OCI-LY7 (cell line): ENCODE results near the gene SH3RF3.

Experiments used
- CTCF ChIP-seq: fragments of 200-600 bp; sonication (generic); conservative IDR thresholded peaks from 2 replicates; pipeline ENCODE4 v1.5.1; 2014; ENCODE audit warnings: mild to moderate bottlenecking, antibody characterized with exemption, low read length, moderate library complexity, mixed read lengths
- EZH2phosphoT487 ChIP-seq: fragments of 200-600 bp; sonication (generic); IDR thresholded peaks from 2 replicates; pipeline ENCODE4 v1.6.1; 2018; ENCODE audit warnings: low read depth, borderline replicate concordance, mild to moderate bottlenecking, mixed run types, antibody characterized with exemption, low read length, moderate library complexity, mixed read lengths

- TF ChIP-seq CTCF (no peak), EZH2phosphoT487 (no peak)
Observed at GRCh38 chr2:109237792-109238191, 108.8 kb downstream of the SH3RF3 start.
